ENCODE measurements around the gene TGM1. TPM values are rescaled to one million over a fixed set of nuclear protein-coding genes. Genes with fewer than 3 reads are reported as not detected.

Gene TGM1
- total RNA-seq, 1 donor from 2014 or later, result 0.52 TPM

Other genes starting within 250 kb of the TGM1 start
- gene CARMIL3, start 211.2 kb downstream of the TGM1 start, total RNA-seq, result 0.64 TPM in 1 of 2 replicates, not detected in the other
- not detected in 2 replicates for gene CPNE6, start 191.6 kb downstream of the TGM1 start, total RNA-seq
- 19.4 and 71.2 TPM in 2 replicates for gene PCK2, start 168.9 kb downstream of the TGM1 start, total RNA-seq
- 21.0 and 34.9 TPM in 2 replicates for gene DCAF11, start 148.4 kb downstream of the TGM1 start, total RNA-seq
- gene NRL, start 148.2 kb downstream of the TGM1 start, total RNA-seq, result 1.0 and 3.0 TPM in 2 replicates
- 0.80 TPM in 1 of 2 replicates, not detected in the other for gene FITM1, start 132.5 kb downstream of the TGM1 start, total RNA-seq
- 145 and 188 TPM in 2 replicates for gene PSME1, start 127.0 kb downstream of the TGM1 start, total RNA-seq
- gene EMC9, start 121.6 kb downstream of the TGM1 start, total RNA-seq, result 25.0 and 26.4 TPM in 2 replicates
- 28.7 and 159 TPM in 2 replicates for gene PSME2, start 116.6 kb downstream of the TGM1 start, total RNA-seq
- gene RNF31, start 115.7 kb downstream of the TGM1 start, total RNA-seq, result 37.0 and 77.7 TPM in 2 replicates
- gene IRF9, start 101.9 kb downstream of the TGM1 start, total RNA-seq, result 44.6 and 54.7 TPM in 2 replicates
- gene REC8, start 91.1 kb downstream of the TGM1 start, total RNA-seq, result 2.2 and 28.7 TPM in 2 replicates
- gene IPO4, start 74.4 kb downstream of the TGM1 start, total RNA-seq, result 24.0 and 41.4 TPM in 2 replicates
- gene TM9SF1, start 67.7 kb downstream of the TGM1 start, total RNA-seq, result 67.5 and 79.2 TPM in 2 replicates
- 0.13 TPM in 1 of 2 replicates, not detected in the other for gene TSSK4, start 57.5 kb downstream of the TGM1 start, total RNA-seq
- gene CHMP4A, start 49.7 kb downstream of the TGM1 start, total RNA-seq, result 37.2 and 42.5 TPM in 2 replicates
- gene MDP1, start 47.1 kb downstream of the TGM1 start, total RNA-seq, result 18.0 and 22.0 TPM in 2 replicates
- 189 and 190 TPM in 2 replicates for gene NEDD8, start 30.8 kb downstream of the TGM1 start, total RNA-seq
- 60.1 and 72.7 TPM in 2 replicates for gene GMPR2, start 30.2 kb downstream of the TGM1 start, total RNA-seq
- 47.3 and 57.3 TPM in 2 replicates for gene TINF2, start 20.6 kb downstream of the TGM1 start, total RNA-seq
- 19.6 and 28.6 TPM in 2 replicates for gene RABGGTA, start 8.4 kb upstream of the TGM1 start, total RNA-seq
- gene DHRS1, start 36.6 kb upstream of the TGM1 start, total RNA-seq, result 17.3 and 21.1 TPM in 2 replicates
- 18.2 and 18.6 TPM in 2 replicates for gene NOP9, start 36.7 kb upstream of the TGM1 start, total RNA-seq
- 0.16 and 1.9 TPM in 2 replicates for gene CIDEB, start 44.8 kb upstream of the TGM1 start, total RNA-seq
- gene LTB4R2, start 47.0 kb upstream of the TGM1 start, total RNA-seq, result 1.2 and 2.3 TPM in 2 replicates
- 0.91 and 2.1 TPM in 2 replicates for gene LTB4R, start 48.3 kb upstream of the TGM1 start, total RNA-seq
- gene ADCY4, start 71.9 kb upstream of the TGM1 start, total RNA-seq, result 0.39 and 0.88 TPM in 2 replicates
- 0.65 TPM in 1 of 2 replicates, not detected in the other for gene RIPK3, start 76.8 kb upstream of the TGM1 start, total RNA-seq
- 36.1 and 111 TPM in 2 replicates for gene NFATC4, start 105.0 kb upstream of the TGM1 start, total RNA-seq
- gene NYNRIN, start 135.8 kb upstream of the TGM1 start, total RNA-seq, result 9.7 and 33.2 TPM in 2 replicates
- gene CBLN3, start 166.5 kb upstream of the TGM1 start, total RNA-seq, result 1.6 and 5.3 TPM in 2 replicates
- 33.4 TPM in 2 replicates for gene KHNYN, start 166.8 kb upstream of the TGM1 start, total RNA-seq
- 17.5 and 25.7 TPM in 2 replicates for gene SDR39U1, start 179.6 kb upstream of the TGM1 start, total RNA-seq
- not detected in 2 replicates for gene CMA1, start 245.1 kb upstream of the TGM1 start, total RNA-seq

Measured in epithelial cell of alveolus of lung (primary cell).